NT2/D1 (cell line): ENCODE data around the gene PLA2G12B.

Experiments
- DNase-seq: peaks from one replicate; pipeline ENCODE4 v3.0.0-alpha.2; 2011; ENCODE audit warnings: low read depth, low spot score
- H3K27me3 ChIP-seq: 2 replicates; pipeline ENCODE4 v1.6.0; 2011; ENCODE audit warnings: mild to moderate bottlenecking; ENCODE audit not compliant: insufficient read length, insufficient read depth
- H3K36me3 ChIP-seq: 2 replicates; pipeline ENCODE4 v1.6.1; 2011; ENCODE audit warnings: mild to moderate bottlenecking, low read length, mixed read lengths; ENCODE audit not compliant: insufficient read depth, insufficient read length
- H3K4me1 ChIP-seq: 2 replicates; pipeline ENCODE4 v1.5.1; 2011; ENCODE audit not compliant: insufficient read depth, insufficient read length
- H3K4me3 ChIP-seq: 2 replicates; pipeline ENCODE4 v1.5.1; 2011; ENCODE audit warnings: low read depth; ENCODE audit not compliant: insufficient read length
- H3K9ac ChIP-seq: 2 replicates; pipeline ENCODE4 v1.6.0; 2011; ENCODE audit warnings: low read depth; ENCODE audit not compliant: insufficient read length
- H3K9me3 ChIP-seq: 2 replicates; pipeline ENCODE4 v1.5.1; 2011; ENCODE audit warnings: mild to moderate bottlenecking, low read length; ENCODE audit not compliant: insufficient read depth
- SUZ12 ChIP-seq: IDR thresholded peaks from 2 replicates; pipeline ENCODE4 v1.6.1; 2011; ENCODE audit not compliant: insufficient read length, insufficient read depth; ENCODE audit errors: extremely low read depth
- YY1 ChIP-seq: IDR thresholded peaks from 2 replicates; pipeline ENCODE4 v1.6.1; 2011; ENCODE audit not compliant: insufficient read length, insufficient read depth
- ZNF274 ChIP-seq: IDR thresholded peaks from 2 replicates; pipeline ENCODE4 v1.6.1; 2011; ENCODE audit warnings: mild to moderate bottlenecking, low read depth, low read length

Gene PLA2G12B

GRCh38 chr10:72953687-72954086 is 919 bp downstream of the PLA2G12B start:
- no peak for TF ChIP-seq SUZ12
- TF ChIP-seq ZNF274, result no peak
- no peak for TF ChIP-seq YY1
- H3K9me3 ChIP-seq, result no peaks in the 10 kb centered on the region
- H3K9ac ChIP-seq, result peak overlapping the region; percentile 32
- H3K27me3 ChIP-seq, result no peaks in the 10 kb centered on the region
- H3K4me1 ChIP-seq, result no peaks in the 10 kb centered on the region
- DNase-seq, result no peak
- no peak overlapping the region for H3K4me3 ChIP-seq
- no peaks in the 10 kb centered on the region for H3K36me3 ChIP-seq

DNA sequence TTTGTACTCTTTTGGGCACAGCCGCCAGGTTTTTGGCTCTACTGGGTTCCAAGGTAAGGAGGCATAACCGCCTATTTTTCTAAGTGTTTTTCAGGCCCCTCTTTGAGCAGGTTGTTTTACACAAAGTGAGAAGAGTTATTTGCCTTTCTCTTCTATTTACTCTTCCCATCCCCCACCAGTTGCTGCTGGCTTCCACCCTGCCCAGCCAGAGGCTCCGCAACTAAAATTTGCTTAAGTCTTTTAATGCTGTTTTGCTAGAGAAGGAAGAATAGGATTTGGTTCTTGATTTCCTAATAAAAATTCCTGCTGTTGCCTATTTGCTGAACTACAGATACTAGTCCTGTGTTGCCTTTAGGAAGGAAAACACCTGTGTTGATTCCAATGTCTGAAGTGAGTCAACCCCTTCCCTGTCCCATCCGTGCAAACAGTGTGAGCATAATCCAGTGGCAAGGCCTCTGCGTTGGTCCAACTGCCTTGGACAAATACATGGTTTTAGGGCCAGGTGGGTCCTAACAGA is 1.9 kb downstream of the PLA2G12B start:
- Histone ChIP-seq H3K36me3 (no peaks in the 10 kb centered on the region), H3K9ac (no peak overlapping the region), H3K4me3 (no peak overlapping the region), H3K4me1 (no peaks in the 10 kb centered on the region), H3K9me3 (no peaks in the 10 kb centered on the region), H3K27me3 (no peaks in the 10 kb centered on the region)
- no peak for DNase-seq
- TF ChIP-seq SUZ12, result no peak
- no peak for TF ChIP-seq ZNF274
- TF ChIP-seq YY1, result no peak

DNA sequence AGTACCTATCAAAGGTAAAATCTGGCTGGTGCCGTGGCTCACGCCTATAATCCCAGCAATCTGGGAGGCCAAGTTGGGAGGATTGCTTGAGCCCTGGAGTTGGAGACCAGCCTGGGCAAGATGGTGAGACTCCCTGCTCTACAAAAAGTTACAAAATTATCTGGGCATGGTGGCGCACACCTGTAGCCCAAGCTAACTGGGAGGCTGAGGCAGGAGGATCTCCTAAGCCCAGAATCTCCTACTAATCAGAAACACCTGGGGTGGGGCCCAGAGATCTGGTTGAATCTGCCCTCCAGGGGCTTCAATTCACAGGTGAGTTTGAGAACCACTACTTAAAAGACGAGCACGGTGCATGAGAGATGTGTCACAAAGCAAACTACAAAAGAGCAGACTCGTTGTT is 2.4 kb downstream of the PLA2G12B start:
- DNase-seq, result no peak
- Histone ChIP-seq H3K36me3 (no peaks in the 10 kb centered on the region), H3K9me3 (no peaks in the 10 kb centered on the region), H3K4me1 (no peaks in the 10 kb centered on the region), H3K9ac (no peak overlapping the region), H3K27me3 (no peaks in the 10 kb centered on the region), H3K4me3 (no peak overlapping the region)
- TF ChIP-seq ZNF274 (no peak), SUZ12 (no peak), YY1 (no peak)

DNA sequence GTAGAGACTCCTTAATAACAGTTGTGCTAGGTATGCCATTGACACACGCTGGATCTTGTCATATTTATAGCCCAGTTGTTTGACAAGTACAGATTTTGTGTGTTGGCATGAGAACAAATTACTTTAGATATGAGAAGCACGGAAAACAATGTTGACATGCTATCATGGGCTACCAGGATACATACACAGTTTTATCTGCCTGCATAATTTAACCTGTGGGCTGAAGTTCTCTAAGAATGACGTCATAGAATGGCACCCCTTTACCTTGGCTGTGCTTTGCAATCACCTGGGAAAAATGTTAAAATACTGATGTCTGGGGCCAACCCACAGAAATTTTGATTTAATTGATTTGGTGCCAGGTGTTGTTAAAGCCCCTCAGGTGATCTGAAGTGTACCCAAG is 2.8 kb downstream of the PLA2G12B start:
- no peaks in the 10 kb centered on the region for H3K36me3 ChIP-seq
- H3K4me1 ChIP-seq, result no peaks in the 10 kb centered on the region
- H3K9ac ChIP-seq, result no peak overlapping the region
- H3K4me3 ChIP-seq, result no peak overlapping the region
- no peak for DNase-seq
- TF ChIP-seq ZNF274, result no peak
- TF ChIP-seq YY1, result no peak
- no peak for TF ChIP-seq SUZ12
- H3K27me3 ChIP-seq, result no peaks in the 10 kb centered on the region
- H3K9me3 ChIP-seq, result no peaks in the 10 kb centered on the region

DNA sequence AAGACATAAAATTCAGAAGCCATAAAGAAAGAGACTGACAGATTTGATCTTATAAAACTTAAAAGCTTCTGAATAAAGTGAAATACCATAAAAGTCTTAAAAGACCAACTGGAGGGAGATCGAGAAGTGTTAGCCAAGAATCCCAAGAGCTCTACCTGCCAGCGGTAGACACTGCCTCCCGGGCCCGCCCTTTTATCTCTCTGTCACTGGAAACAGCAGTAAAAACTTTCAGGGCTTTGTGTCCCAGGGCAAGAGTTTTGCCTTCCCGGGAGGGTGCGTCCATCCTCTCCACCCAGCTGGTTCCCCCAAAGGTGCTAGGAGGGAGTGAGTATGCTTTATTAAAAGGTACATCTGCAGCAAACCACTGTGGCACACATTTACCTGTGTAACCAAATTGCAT is 5.8 kb downstream of the PLA2G12B start:
- H3K4me3 ChIP-seq, result no peak overlapping the region
- no peak for DNase-seq
- H3K4me1 ChIP-seq, result no peaks in the 10 kb centered on the region
- H3K27me3 ChIP-seq, result no peaks in the 10 kb centered on the region
- TF ChIP-seq SUZ12 (no peak), ZNF274 (no peak), YY1 (no peak)
- no peaks in the 10 kb centered on the region for H3K9me3 ChIP-seq
- H3K9ac ChIP-seq, result no peak overlapping the region
- H3K36me3 ChIP-seq, result no peaks in the 10 kb centered on the region

DNA sequence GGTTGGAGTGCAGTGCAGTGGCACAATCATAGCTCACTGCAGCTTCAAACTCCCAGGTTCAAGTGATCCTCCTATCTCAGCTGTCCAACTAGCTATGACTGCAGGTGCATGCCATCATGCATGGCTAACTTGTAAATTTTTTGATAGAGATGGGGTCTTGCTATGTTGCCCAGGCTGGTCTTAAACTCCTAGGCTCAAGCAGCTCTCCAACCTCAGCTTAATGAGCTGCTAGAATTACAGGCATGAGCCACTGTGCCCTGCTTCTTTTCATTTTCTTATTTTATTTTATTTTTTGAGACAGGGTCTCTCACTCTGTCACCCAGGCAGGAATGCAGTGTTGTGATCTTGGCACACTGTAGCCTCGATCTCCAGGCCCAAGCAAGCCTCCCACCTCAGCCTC is 7.6 kb downstream of the PLA2G12B start:
- Histone ChIP-seq H3K4me3 (no peak overlapping the region), H3K9me3 (no peaks in the 10 kb centered on the region), H3K36me3 (no peaks in the 10 kb centered on the region), H3K9ac (no peak overlapping the region), H3K4me1 (no peaks in the 10 kb centered on the region), H3K27me3 (no peaks in the 10 kb centered on the region)
- DNase-seq, result no peak
- TF ChIP-seq SUZ12 (no peak), YY1 (no peak), ZNF274 (no peak)

DNA sequence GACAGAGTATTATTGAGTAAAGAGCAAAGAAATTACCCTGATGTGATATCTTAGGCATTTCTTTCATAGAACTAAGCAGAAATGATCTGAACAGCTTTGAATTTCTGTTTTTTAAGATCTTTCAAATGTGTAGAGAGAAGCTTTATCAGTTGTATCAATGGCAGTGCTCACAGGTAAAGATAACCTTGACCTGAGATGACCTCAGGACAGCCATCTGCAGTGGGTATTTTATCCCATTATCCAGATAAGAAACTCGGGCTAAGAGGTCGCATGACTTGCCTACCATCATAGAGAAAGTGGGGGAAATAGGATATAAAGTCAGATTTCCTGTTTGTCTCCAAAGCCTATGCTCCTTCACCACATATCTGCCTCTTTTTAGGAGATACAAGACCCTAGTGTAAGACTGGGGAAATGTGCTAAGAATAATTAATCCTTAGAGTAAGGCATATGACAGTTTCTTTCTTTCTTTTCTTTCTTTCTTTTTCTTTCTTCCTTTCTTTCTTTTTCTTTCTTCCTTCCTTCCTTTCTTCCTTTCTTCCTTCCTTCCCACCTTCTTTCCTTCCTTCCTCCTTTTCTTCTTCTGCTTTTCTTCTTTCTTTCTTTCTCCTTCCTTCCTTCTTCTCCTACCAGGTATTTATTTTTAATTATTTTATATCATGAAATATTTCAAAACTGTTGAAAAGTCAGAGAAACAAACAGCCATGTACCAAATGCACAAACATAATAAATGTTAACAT is 10.9 kb downstream of the PLA2G12B start:
- no peak overlapping the region for H3K9ac ChIP-seq
- H3K4me3 ChIP-seq, result no peak overlapping the region
- H3K27me3 ChIP-seq, result no peaks in the 10 kb centered on the region
- TF ChIP-seq YY1 (no peak), ZNF274 (no peak), SUZ12 (no peak)
- no peak for DNase-seq
- H3K36me3 ChIP-seq, result no peaks in the 10 kb centered on the region
- H3K4me1 ChIP-seq, result no peaks in the 10 kb centered on the region
- no peaks in the 10 kb centered on the region for H3K9me3 ChIP-seq

GRCh38 chr10:72935361-72935760 is 19.2 kb downstream of the PLA2G12B start:
- Histone ChIP-seq H3K9me3 (no peaks in the 10 kb centered on the region), H3K27me3 (no peaks in the 10 kb centered on the region), H3K4me1 (no peaks in the 10 kb centered on the region), H3K36me3 (no peaks in the 10 kb centered on the region), H3K4me3 (no peak overlapping the region), H3K9ac (no peak overlapping the region)
- no peak for DNase-seq
- no peak for TF ChIP-seq ZNF274
- no peak for TF ChIP-seq SUZ12
- no peak for TF ChIP-seq YY1
